Activated gamma-delta T cell treated with Interleukin-2 at 50 U/mL for 16 hours (primary cell): ENCODE results near the gene SNN.

Experiments used
- DNase-seq: peaks from one replicate; pipeline ENCODE4 v3.0.0-alpha.2; 2020

The SNN gene

GRCh38 chr16:11705311-11706025 is 37.2 kb downstream of the SNN start:
- DNase-seq, result no peak

- DNase-seq, result no peak
Measured at GRCh38 chr16:11706180-11706742, 38.0 kb downstream of the SNN start.

- DNase-seq, result no peak
Measured at GRCh38 chr16:11707679-11708197, 39.5 kb downstream of the SNN start.

- no peak for DNase-seq
Measured at GRCh38 chr16:11708421-11708820, 40.2 kb downstream of the SNN start.

GRCh38 chr16:11711662-11712061 is 43.4 kb downstream of the SNN start:
- DNase-seq, result no peak

- DNase-seq, result no peak
Measured at GRCh38 chr16:11712122-11712521, 43.9 kb downstream of the SNN start.

- no peak for DNase-seq
Measured at GRCh38 chr16:11715246-11715947, 47.1 kb downstream of the SNN start.

GRCh38 chr16:11716336-11716735 is 48.1 kb downstream of the SNN start:
- DNase-seq, result no peak

GRCh38 chr16:11717811-11718210 is 49.6 kb downstream of the SNN start:
- DNase-seq, result no peak

- DNase-seq, result no peak
Measured at GRCh38 chr16:11719171-11719570, 50.9 kb downstream of the SNN start.

GRCh38 chr16:11719762-11720161 is 51.5 kb downstream of the SNN start:
- DNase-seq, result no peak

- no peak for DNase-seq
Measured at GRCh38 chr16:11721781-11722467, 53.7 kb downstream of the SNN start.

- no peak for DNase-seq
Measured at GRCh38 chr16:11722468-11722808, 54.2 kb downstream of the SNN start.

- no peak for DNase-seq
Measured at GRCh38 chr16:11725457-11725856, 57.2 kb downstream of the SNN start.

GRCh38 chr16:11726008-11726407 is 57.8 kb downstream of the SNN start:
- no peak for DNase-seq

GRCh38 chr16:11727796-11728543 is 59.7 kb downstream of the SNN start:
- DNase-seq, result no peak
